Glutamatergic neuron (in vitro differentiated cells): Measurements from ENCODE around the gene DENND5A. TPM values are rescaled to one million over a fixed set of nuclear protein-coding genes. Genes with fewer than 3 reads are reported as not detected.

ENCODE experiments used
- DNase-seq: peaks from one replicate; pipeline ENCODE4 v3.0.0; 2022
- H3K27ac Mint-ChIP-seq: one replicate; pipeline ENCODE4 v1.8.0; 2020; ENCODE audit warnings: mild to moderate bottlenecking, mixed read lengths, inconsistent platforms; ENCODE audit not compliant: unreplicated experiment
- H3K27me3 Mint-ChIP-seq: one replicate; pipeline ENCODE4 v1.8.0; 2020; ENCODE audit warnings: mild to moderate bottlenecking, moderate library complexity, mixed read lengths, inconsistent platforms; ENCODE audit not compliant: unreplicated experiment
- H3K36me3 Mint-ChIP-seq: one replicate; pipeline ENCODE4 v1.8.0; 2020; ENCODE audit warnings: mild to moderate bottlenecking, mixed read lengths, inconsistent platforms; ENCODE audit not compliant: unreplicated experiment
- H3K4me1 Mint-ChIP-seq: one replicate; pipeline ENCODE4 v1.8.0; 2020; ENCODE audit warnings: mild to moderate bottlenecking, low read depth, mixed read lengths, inconsistent platforms; ENCODE audit not compliant: unreplicated experiment
- H3K4me3 Mint-ChIP-seq: one replicate; pipeline ENCODE4 v1.8.0; 2020; ENCODE audit warnings: mild to moderate bottlenecking, mixed read lengths, inconsistent platforms; ENCODE audit not compliant: unreplicated experiment
- H3K9me3 Mint-ChIP-seq: one replicate; pipeline ENCODE4 v1.8.0; 2020; ENCODE audit warnings: mild to moderate bottlenecking, moderate library complexity, mixed read lengths, inconsistent platforms; ENCODE audit not compliant: unreplicated experiment
- CTCF ChIP-seq: fragments of 200-600 bp; sonication (generic); IDR thresholded peaks from one replicate; pipeline ENCODE4 v1.5.0; 2021; ENCODE audit not compliant: partially characterized antibody, unreplicated experiment
- total RNA-seq: library from RNA; stranded (reverse); fragmentation: NEBNext Ultra II Directional; extraction: Animal tissue kit (Norgen Biotek cat#: 25700); gene quantifications from one replicate; pipeline ENCODE4 v1.2.1, GENCODE V29; 2021; ENCODE audit not compliant: unreplicated experiment

Gene DENND5A
- total RNA-seq, 1 donor from 2014 or later, result 155 TPM

- Mint-ChIP-seq H3K4me3 (no peak overlapping the region), H3K9me3 (no peaks in the 10 kb centered on the region)
These were observed 10.7 kb downstream of the DENND5A start for GRCh38 chr11:9254416-9254815.

GRCh38 chr11:9253086-9253485 is 12.1 kb downstream of the DENND5A start:
- Mint-ChIP-seq H3K4me1 (peaks cover 3% of the 10 kb centered on the region), H3K27me3 (no peaks in the 10 kb centered on the region), H3K36me3 (no peaks in the 10 kb centered on the region), H3K4me3 (no peak overlapping the region), H3K9me3 (no peaks in the 10 kb centered on the region), H3K27ac (no peak overlapping the region)
- no peak for TF ChIP-seq CTCF
- no peak for DNase-seq

More at GRCh38 chr11:9254416-9254815, 10.7 kb downstream of the DENND5A start:
- Mint-ChIP-seq H3K27ac (no peak overlapping the region), H3K36me3 (no peaks in the 10 kb centered on the region), H3K4me1 (peaks cover 3% of the 10 kb centered on the region), H3K27me3 (no peaks in the 10 kb centered on the region)
- no peak for DNase-seq
- TF ChIP-seq CTCF, result no peak

- Mint-ChIP-seq H3K4me3 (peak overlapping the region; percentile 52), H3K27me3 (no peaks in the 10 kb centered on the region), H3K36me3 (no peaks in the 10 kb centered on the region), H3K4me1 (peaks cover 3% of the 10 kb centered on the region), H3K9me3 (peaks cover 2% of the 10 kb centered on the region), H3K27ac (no peak overlapping the region)
- TF ChIP-seq CTCF, result no peak
- DNase-seq, result no peak
These were observed 13.8 kb downstream of the DENND5A start for GRCh38 chr11:9251311-9251710.

- H3K9me3 Mint-ChIP-seq, result peaks cover 2% of the 10 kb centered on the region
- H3K4me3 Mint-ChIP-seq, result no peak overlapping the region
- H3K27me3 Mint-ChIP-seq, result no peaks in the 10 kb centered on the region
- H3K27ac Mint-ChIP-seq, result no peak overlapping the region
- no peak for TF ChIP-seq CTCF
- H3K36me3 Mint-ChIP-seq, result no peaks in the 10 kb centered on the region
- no peak for DNase-seq
- peaks cover 3% of the 10 kb centered on the region for H3K4me1 Mint-ChIP-seq
These were observed 15.0 kb downstream of the DENND5A start for GRCh38 chr11:9250139-9250582.

- Mint-ChIP-seq H3K9me3 (peaks cover 2% of the 10 kb centered on the region), H3K27ac (no peak overlapping the region), H3K36me3 (no peaks in the 10 kb centered on the region), H3K27me3 (no peaks in the 10 kb centered on the region), H3K4me3 (no peak overlapping the region), H3K4me1 (peaks cover 3% of the 10 kb centered on the region)
- no peak for TF ChIP-seq CTCF
- no peak for DNase-seq
These were observed 15.9 kb downstream of the DENND5A start for GRCh38 chr11:9249252-9249651.
